ENCODE data around the gene PCSK6.
"Not testable (repeated sequence)": the region's sequence is repeated elsewhere in the genome, so short reads cannot be mapped to it uniquely, and the experiment has no call there.

The PCSK6 gene

DNA sequence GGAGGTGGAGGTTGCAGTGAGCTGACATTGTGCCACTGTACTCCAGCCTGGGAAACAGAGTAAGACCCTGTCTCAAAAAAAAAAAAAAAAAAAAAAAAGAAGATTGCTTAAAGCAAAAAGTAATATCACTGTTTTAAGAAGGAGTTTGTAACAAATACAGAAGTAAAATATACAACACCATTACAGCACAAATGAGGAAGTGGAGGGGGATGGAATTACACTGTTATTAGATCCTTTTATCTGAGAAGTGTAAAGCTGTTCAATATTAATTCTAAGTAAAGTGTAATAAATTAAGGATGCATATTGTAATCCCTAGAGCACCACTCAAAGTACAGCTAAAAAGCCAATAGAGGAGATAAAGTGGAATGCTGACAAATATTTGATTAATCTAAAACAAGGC is 147.5 kb downstream of the PCSK6 start:
- H3K27ac ChIP-seq = no peak overlapping the region
- no peak for DNase-seq (ENCODE audit: low spot score)
- POLR2A ChIA-PET (ENCODE audit: low non-redundant PET) = no interaction called here
- CTCF ChIA-PET = no interaction called here
- TF ChIP-seq, protein P1, sequence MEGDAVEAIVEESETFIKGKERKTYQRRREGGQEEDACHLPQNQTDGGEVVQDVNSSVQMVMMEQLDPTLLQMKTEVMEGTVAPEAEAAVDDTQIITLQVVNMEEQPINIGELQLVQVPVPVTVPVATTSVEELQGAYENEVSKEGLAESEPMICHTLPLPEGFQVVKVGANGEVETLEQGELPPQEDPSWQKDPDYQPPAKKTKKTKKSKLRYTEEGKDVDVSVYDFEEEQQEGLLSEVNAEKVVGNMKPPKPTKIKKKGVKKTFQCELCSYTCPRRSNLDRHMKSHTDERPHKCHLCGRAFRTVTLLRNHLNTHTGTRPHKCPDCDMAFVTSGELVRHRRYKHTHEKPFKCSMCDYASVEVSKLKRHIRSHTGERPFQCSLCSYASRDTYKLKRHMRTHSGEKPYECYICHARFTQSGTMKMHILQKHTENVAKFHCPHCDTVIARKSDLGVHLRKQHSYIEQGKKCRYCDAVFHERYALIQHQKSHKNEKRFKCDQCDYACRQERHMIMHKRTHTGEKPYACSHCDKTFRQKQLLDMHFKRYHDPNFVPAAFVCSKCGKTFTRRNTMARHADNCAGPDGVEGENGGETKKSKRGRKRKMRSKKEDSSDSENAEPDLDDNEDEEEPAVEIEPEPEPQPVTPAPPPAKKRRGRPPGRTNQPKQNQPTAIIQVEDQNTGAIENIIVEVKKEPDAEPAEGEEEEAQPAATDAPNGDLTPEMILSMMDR (conservative IDR thresholded peaks at IDR 0.05; ENCODE audit: low read depth) = no peak

DNA sequence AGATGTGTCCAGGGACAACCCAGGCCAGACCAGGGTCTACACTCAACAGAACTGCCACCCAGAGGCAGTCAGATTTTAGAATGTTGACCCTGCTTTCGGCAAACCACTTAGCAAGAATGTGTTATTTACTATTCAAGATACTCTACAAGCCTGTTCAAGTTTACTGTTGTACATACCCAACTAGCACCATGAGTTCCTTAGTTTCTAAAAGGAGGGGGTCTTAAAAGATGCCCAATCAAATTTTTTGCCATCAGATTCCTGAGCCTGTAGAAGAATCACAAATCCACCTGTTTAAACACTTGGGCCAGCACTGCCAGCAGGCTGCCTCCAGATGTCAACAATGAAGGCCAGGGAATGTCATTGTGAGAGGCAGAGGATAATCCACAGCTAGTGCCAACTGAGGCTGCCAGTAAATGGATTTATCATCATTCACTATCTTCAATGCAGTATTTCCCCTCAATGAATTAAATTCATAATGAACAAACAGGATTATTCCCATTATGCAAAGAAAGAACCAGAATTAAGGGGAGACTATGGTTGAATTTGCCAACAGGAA is 150.9 kb downstream of the PCSK6 start:
- no peak overlapping the region for H3K27ac ChIP-seq
- DNase-seq (ENCODE audit: low spot score) = no peak
- TF ChIP-seq, protein P1 (conservative IDR thresholded peaks at IDR 0.05; ENCODE audit: low read depth) = no peak
- CTCF ChIA-PET = no interaction called here
- POLR2A ChIA-PET (ENCODE audit: low non-redundant PET) = no interaction called here

DNA sequence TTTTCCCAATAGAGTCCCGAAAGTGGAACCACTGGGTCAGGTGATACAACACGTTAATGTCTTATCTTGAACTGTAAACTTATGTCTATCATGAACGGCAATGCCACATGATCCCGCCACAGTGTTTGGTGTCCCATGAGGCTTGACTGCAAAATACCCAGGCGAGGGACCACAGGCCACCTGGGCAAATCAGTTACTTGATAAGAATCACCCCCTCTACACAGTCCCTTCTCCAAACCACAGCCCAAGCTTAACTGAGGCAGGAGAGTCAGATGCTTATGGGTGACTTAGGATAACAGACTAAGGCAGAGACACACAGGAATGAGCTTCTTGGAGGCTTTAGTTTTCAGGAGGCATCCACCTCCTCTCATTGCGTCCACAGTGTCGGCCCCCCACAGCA is 151.5 kb downstream of the PCSK6 start:
- ChIA-PET CTCF (no interaction called here), POLR2A (ENCODE audit: low non-redundant PET) (no interaction called here)
- TF ChIP-seq, protein P1 (conservative IDR thresholded peaks at IDR 0.05; ENCODE audit: low read depth) = no peak

DNA sequence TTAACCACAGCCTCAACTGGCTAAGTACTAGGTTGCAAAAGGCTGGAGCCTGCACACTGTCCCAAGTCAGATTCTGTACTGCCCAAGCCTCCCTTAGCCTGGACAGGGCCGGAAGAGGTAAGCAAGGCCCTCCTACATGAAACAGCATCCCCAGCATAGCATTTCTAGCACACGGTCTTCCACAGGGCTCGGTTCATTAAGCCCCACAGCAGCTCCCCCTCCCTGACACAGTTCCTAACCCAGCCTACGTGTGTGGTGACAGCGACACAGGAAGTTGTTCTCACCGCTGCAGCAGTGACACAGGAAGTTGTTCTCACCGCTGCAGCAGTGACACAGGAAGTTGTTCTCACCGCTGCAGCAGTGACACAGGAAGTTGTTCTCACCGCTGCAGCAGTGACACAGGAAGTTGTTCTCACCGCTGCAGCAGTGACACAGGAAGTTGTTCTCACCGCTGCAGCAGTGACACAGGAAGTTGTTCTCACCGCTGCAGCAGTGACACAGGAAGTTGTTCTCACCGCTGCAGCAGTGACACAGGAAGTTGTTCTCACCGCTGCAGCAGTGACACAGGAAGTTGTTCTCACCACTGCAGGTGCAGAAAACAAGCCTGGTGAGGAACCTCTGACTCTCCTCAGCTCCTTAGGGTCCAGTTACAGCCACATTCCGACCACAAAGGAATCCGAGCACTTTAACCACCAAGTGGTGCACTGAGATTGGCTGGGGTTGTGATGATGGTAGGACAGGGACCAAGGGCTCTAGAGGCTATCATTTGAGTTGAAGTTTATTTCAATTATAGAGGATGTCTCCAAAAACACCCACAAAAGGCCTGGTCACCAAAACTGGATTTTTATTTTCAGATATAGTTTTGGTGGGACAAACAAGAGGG is 155.4 kb downstream of the PCSK6 start:
- DNase-seq (ENCODE audit: low spot score); CTCF ChIA-PET; POLR2A ChIA-PET (ENCODE audit: low non-redundant PET); H3K27ac ChIP-seq: not testable (repeated sequence)

More for the DNA sequence above, 151.5 kb downstream of the PCSK6 start:
- DNase-seq (ENCODE audit: low spot score) = no peak
- H3K27ac ChIP-seq = no peak overlapping the region

DNA sequence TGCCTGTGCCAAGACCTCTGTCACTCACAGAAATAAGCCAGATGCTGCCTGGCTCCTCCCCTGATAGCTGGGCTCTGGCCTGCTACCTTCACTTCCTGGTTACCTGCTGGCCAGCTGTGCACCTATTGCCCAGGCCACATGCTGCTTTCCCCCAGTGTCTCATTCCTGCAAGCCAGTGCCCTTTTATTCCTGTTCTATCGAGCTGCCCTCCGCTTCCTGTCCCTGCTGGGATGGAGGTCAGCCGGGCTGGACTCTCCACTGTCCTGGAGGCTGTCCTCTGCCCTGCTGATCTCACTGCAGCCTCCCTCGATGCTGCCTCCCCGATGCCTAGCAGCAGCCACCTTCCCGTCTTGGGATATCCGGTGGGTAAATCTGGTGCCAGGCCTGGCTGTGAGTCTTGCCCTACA is 157.4 kb downstream of the PCSK6 start:
- CTCF ChIA-PET = interaction anchor here (1.2 kb wide), 1 partner anchor 17 kb away, joined by 4 read pairs; no protein-coding TSS in a partner anchor
- H3K27ac ChIP-seq = no peak overlapping the region
- POLR2A ChIA-PET (ENCODE audit: low non-redundant PET) = no interaction called here
- no peak for DNase-seq (ENCODE audit: low spot score)
- TF ChIP-seq, protein P1 (conservative IDR thresholded peaks at IDR 0.05; ENCODE audit: low read depth) = no peak

DNA sequence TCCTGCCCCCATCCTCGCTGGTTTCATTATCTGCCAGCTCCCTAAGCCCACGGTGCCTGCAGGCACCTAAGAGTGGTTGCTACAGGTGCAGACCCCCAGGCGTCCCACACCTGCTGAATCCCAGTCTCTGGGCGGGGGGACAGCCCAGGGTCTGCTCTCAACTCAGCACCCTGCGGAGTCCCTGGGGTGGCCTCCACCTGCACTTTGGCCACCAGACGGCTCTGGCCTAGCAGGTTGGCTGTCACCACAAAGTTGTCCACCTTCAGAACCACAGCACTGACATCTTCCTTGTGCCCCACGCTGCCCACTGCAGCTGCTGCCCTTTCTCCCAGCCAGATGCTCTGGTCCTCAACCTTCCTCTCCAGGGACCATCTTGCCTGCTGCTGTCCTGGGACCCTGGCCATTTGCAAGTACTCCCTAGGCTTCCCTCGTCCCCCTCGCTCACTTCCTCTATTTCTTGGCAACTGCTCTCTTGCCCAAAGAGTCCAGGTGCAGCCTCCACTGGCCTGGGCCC is 159.6 kb downstream of the PCSK6 start:
- TF ChIP-seq, protein P1 (conservative IDR thresholded peaks at IDR 0.05; ENCODE audit: low read depth) = no peak
- ChIA-PET CTCF (no interaction called here), POLR2A (ENCODE audit: low non-redundant PET) (no interaction called here)
- no peak for DNase-seq (ENCODE audit: low spot score)
- no peak overlapping the region for H3K27ac ChIP-seq

DNA sequence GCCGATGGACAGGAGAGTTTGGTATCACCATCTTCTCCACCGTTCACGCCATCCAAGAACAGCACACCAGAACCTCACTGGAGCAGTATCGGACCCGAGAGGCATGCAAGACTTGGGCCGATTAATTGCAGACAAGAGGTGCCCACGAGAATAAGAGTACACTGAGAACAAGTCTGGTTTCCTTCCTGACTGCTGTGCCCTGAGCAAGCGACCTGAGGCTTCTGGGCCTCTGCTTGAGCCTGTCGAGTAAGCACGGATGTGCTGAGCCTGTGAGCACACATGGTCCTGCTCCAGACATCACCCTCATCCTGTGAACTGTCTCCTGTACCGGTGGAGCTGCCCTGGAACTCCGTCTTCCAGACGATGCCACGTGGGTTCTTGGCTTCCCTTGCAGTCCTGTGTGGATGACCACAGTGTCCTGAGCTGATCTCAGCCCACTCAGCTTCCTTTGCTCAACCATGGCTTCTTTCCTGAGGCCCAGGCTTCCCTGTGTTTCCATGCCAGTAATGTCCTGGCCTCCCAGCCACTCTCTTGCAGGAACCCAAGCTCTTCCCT is 160.1 kb downstream of the PCSK6 start:
- no peak for DNase-seq (ENCODE audit: low spot score)
- ChIA-PET CTCF (no interaction called here), POLR2A (ENCODE audit: low non-redundant PET) (no interaction called here)

More for the DNA sequence above, 160.1 kb downstream of the PCSK6 start:
- no peak overlapping the region for H3K27ac ChIP-seq
- TF ChIP-seq, protein P1 (conservative IDR thresholded peaks at IDR 0.05; ENCODE audit: low read depth) = no peak
